ENCODE results near the gene MAPK12. TPM values are rescaled to one million over a fixed set of nuclear protein-coding genes. Genes with fewer than 3 reads are reported as not detected.
"Not testable (repeated sequence)": the region's sequence is repeated elsewhere in the genome, so short reads cannot be mapped to it uniquely, and the experiment has no call there.

MAPK12 gene
- total RNA-seq, 2 donors from 2014 or later: 5.0 to 13.0 TPM

DNA sequence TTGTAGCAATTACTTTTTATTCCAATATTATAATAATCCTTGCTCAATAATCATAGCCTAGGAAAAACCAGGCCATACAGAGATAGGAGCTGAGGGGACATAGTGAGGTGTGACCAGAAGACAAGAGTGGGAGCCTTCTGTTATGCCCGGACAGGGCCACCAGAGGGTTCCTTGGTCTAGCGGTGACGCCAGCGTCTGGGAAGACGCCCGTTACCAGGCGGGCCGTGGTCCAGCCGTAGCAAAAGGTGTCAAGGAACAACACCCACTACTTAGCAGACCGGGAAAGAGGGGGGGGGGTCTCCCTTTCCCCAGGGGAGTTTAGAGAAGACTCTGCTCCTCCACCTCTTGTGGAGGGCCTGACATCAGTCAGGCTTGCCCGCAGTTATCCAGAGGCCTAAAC lies 11.9 kb upstream of the MAPK12 start:
- H3K4me1 ChIP-seq: peaks cover 0 to 47% of the 10 kb centered on the region in 2 donors
- H3K27ac ChIP-seq; H3K9me3 ChIP-seq; DNase-seq (ENCODE audit: low spot score); H3K4me3 ChIP-seq; H3K27me3 ChIP-seq: not testable (repeated sequence)
- peaks cover 33% of the 10 kb centered on the region for H3K36me3 ChIP-seq
- TF ChIP-seq, protein P1, sequence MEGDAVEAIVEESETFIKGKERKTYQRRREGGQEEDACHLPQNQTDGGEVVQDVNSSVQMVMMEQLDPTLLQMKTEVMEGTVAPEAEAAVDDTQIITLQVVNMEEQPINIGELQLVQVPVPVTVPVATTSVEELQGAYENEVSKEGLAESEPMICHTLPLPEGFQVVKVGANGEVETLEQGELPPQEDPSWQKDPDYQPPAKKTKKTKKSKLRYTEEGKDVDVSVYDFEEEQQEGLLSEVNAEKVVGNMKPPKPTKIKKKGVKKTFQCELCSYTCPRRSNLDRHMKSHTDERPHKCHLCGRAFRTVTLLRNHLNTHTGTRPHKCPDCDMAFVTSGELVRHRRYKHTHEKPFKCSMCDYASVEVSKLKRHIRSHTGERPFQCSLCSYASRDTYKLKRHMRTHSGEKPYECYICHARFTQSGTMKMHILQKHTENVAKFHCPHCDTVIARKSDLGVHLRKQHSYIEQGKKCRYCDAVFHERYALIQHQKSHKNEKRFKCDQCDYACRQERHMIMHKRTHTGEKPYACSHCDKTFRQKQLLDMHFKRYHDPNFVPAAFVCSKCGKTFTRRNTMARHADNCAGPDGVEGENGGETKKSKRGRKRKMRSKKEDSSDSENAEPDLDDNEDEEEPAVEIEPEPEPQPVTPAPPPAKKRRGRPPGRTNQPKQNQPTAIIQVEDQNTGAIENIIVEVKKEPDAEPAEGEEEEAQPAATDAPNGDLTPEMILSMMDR (IDR thresholded peaks at IDR 0.05): peak in 1 of 2 donors; percentile 18

DNA sequence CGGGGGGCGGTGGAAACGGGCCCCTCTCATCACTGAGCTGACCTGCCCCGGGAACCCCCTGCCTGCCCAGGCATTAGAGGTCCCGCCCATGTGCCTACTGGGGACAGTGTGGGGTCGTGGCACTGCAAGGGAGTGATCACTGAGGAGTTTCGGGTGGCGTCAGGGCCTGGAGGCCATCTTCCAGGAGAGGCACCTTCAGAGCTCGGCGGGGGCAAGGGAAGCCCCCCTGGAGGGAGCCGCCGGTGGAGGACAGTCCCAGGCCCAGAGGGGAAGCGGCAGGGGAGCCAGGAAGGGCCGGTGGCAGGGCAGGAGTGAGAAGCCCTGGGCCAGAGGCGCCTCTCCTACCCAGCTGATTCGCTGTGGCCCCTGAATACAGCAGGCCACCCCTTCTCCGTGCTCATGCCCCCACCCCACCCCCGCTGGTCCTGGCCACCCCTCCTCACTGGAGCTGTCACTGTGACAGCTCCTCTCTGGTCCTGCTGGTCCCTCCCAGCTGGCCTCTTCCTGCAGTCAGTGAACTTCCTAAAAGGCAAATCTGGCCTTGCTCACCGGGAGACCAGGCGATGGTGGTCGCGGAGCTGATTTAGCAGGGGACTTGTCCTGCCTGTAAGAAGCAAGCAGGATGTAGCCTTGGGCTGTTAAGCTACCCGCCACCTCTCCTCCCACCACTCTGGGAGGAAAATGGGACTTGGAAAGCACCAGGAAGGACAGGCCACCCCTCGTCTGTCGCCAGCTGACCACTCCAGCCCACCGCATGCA lies 10.7 kb upstream of the MAPK12 start:
- H3K36me3 ChIP-seq: peaks cover 22% of the 10 kb centered on the region
- peak overlapping the region in 1 of 2 donors; percentile 48 for H3K27ac ChIP-seq
- H3K4me1 ChIP-seq: peaks cover 0 to 58% of the 10 kb centered on the region in 2 donors
- H3K27me3 ChIP-seq: no peaks in the 10 kb centered on the region
- TF ChIP-seq, protein P1 (IDR thresholded peaks at IDR 0.05): no peak
- no peak for DNase-seq (ENCODE audit: low spot score)
- H3K4me3 ChIP-seq: peak overlapping the region in 1 of 2 donors; percentile 62
- H3K9me3 ChIP-seq: no peaks in the 10 kb centered on the region

DNA sequence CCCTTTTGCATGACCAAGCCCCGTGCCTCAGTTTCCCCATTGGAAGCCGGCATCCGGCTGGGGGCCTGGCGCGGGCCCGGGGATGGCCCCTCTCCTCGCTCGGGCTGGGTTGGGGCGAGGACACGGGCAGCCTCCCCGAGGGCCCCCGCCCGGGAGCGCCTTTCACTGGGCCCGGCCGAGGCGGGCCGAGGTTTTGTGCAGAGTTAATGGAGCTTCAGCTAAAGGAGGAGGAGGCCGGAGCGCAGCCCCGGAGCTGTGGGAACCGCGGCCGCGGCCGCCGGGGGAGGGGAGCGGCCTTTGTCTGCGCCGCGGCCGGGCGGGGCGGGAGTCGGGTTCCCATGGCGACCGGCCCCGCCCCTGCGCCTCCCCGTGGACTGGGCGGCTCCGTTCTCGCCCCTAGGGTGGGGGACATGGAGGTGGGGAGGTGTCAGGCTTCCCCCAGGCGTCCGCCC lies 10.1 kb upstream of the MAPK12 start:
- H3K4me1 ChIP-seq: peaks cover 0 to 64% of the 10 kb centered on the region in 2 donors
- peak overlapping the region in 1 of 2 donors; percentile 48 for H3K27ac ChIP-seq
- no peaks in the 10 kb centered on the region for H3K27me3 ChIP-seq
- H3K36me3 ChIP-seq: peaks cover 15% of the 10 kb centered on the region
- H3K4me3 ChIP-seq: peak overlapping the region; percentile 32 to 62
- H3K9me3 ChIP-seq: no peaks in the 10 kb centered on the region
- TF ChIP-seq, protein P1 (IDR thresholded peaks at IDR 0.05): peak in 1 of 2 donors; percentile 55
- no peak for DNase-seq (ENCODE audit: low spot score)

DNA sequence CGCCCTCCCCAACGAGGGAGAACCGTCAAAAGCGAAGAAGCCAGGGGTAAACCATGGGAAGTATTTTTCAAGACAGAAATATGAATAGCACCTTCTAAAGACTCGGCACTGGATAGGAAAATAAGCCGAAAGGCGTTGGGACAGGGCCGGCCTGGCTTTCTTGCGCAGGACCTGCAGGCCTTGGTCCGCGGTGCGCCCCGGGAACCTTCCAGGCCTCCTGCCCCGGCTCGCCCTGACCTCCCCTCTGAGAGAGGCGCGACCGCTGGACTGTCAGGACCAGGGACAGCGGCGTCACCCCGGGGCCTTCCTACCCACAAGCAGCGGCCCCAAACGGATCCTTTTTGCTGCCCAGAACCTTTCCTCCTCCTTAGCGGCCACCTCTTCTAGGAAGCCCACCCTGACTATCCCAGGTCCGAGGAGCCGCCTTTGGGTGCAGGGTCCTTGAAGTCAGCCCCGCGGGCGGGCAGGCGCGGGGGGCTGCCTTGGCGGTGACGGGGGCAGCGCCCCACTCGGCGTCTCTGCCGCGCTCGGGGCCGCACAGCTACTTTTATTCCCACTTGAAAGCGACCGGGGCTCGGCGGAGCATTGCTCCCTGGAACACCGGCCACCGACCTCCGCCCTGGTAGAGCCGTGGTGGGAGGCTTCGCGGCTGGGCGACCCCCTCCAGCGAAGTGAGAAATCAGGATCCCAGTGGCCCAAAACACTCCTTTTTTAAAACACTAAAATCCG lies 9.3 kb upstream of the MAPK12 start:
- H3K4me1 ChIP-seq: peaks cover 0 to 64% of the 10 kb centered on the region in 2 donors
- H3K36me3 ChIP-seq: peaks cover 11% of the 10 kb centered on the region
- peak overlapping the region; percentile 48 to 64 for H3K27ac ChIP-seq
- H3K9me3 ChIP-seq: no peaks in the 10 kb centered on the region
- peak overlapping the region; percentile 56 to 62 for H3K4me3 ChIP-seq
- H3K27me3 ChIP-seq: no peaks in the 10 kb centered on the region
- TF ChIP-seq, protein P1 (IDR thresholded peaks at IDR 0.05): no peak
- peak; percentile 73 for DNase-seq (ENCODE audit: low spot score)

DNA sequence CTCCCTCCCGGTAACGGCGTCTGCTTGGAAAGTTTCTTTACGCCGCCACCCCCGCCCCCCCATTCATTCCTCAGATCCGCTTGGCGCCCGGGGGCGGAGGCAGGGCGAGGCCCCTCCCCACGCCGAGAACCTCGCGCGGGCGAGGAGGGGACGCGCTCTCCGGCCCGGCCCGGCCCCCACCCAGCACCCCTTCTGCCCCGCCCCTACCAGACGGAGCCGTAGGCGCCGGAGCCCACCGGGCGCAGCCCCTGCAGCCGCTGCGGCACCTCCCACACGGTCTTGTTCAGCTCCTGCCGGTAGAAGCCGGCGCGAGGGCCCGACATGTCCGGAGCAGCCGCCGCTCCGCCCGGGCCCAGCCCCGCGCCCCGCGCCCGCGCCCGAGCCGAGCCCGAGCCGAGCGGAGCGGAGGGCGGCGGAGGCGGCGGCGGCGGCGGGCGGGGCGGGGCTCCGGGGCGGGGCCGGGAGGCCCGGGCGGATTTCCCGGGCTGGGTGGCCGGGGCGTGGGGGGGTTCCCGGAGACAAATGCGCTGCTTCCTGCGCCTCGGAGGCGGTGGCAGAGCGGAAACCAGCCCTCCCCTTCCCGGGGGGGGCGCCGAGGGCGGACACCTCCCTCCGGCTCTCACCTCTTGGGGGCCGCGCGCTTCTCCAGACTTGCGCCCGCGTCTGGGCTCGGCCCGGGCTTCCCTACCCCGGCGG lies 8.6 kb upstream of the MAPK12 start, which contains the start of gene MAPK11:
Gene MAPK11 (minus strand): TSS at position 411 of the 696 bp plus-strand sequence. CDS start 88 bp downstream, at position 323.
- TF ChIP-seq, protein P1 (IDR thresholded peaks at IDR 0.05): no peak
- H3K9me3 ChIP-seq: no peaks in the 10 kb centered on the region
- peak within 1 kb of the TSS; percentile 63 to 66 for H3K27ac ChIP-seq
- H3K27me3 ChIP-seq: no peaks in the 10 kb centered on the region
- DNase-seq (ENCODE audit: low spot score): no peak
- H3K36me3 ChIP-seq: peaks cover 4% of the 10 kb centered on the region
- peaks cover 0 to 64% of the 10 kb centered on the region in 2 donors for H3K4me1 ChIP-seq
- H3K4me3 ChIP-seq: peak within 1 kb of the TSS; percentile 56 to 62
